NCI-H510A treated with DMSO at 0.1 percent for 48 hours (cell line): ENCODE data around the gene ZHX3.

Experiments
- DNase-seq: peaks from one replicate; lab custom pipeline; 2025; lab: John Stamatoyannopoulos, UW

The ZHX3 gene

DNA sequence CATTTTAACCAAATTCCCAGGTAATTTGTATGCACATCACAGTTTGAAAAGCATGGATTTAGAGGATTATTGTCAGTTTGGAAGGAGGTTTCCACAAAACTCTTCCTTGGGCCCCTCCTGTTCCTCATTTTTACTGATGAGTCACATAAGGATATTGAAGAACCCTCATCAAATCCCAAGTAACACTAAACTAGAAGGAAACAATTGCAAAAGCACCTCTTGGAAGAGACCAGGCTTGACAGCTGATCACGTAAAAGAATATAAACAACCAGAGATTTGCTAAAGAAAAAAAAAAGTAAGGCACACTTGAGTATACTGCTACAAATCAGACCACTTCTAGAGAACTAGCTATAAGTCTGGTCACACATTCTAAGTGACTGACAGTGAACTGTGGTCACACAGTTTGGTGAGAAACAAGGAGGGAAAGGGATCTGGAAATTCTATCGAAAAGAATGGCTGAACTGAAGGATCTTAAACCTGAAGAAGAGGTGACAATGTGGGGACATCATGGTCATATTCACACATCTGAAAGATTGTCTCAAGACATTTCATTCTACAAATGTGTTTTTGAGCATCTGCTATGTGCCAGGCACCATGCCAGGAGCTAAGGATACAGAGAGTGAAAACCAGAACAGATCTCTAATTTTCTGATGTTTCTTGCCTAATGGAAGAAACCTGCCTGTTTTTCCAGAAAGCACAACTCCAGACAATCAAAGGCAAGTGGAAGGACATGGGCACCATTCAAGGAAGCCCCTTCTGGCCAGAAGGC lies 24.1 kb downstream of the ZHX3 start:
- no peak for DNase-seq

DNA sequence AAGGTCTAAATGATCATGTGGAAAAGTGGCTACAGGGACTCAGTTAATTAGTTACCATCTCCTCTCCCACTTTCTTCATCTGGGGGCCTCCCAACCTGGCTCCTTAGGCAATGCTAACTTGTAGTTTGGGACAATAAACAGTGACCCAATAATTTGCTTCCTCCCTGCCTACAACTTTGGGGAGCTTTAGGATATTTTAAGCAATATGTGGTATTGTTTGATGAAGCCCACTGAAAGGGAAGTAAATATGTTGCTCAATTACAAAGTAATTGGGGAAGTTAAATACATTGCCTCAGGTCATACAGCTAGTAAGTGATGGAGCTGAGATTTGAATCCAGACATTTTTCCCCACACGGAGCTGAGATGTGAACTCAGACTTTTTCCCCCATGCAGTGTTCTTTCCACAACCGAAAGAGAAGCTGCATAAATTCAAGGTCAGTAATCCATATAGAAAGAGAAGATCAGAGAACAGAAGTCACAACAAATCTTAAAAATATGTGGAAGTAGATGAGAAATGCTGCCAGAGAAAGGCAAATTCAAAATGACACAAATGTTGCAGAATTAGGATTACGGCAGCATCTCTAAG lies 26.6 kb downstream of the ZHX3 start:
- DNase-seq = no peak

DNA sequence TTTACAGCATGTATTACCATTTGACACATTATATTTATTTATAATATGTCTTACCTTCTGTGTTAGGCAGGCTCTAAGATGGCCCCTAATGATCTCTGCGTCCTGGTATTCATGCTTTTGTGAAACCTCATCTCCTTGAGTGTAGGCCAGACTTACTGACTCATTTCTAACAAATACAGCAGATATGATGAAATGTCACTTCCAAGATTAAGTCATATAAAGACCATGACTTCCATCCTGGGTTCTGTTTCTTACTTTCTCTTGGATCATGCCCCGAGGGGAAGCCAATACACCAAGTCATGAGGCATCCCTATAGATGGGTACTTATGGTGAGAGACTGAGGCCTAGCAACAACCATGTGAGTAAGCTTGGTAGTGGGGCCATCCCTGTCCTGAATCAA lies 30.2 kb downstream of the ZHX3 start:
- no peak for DNase-seq

DNA sequence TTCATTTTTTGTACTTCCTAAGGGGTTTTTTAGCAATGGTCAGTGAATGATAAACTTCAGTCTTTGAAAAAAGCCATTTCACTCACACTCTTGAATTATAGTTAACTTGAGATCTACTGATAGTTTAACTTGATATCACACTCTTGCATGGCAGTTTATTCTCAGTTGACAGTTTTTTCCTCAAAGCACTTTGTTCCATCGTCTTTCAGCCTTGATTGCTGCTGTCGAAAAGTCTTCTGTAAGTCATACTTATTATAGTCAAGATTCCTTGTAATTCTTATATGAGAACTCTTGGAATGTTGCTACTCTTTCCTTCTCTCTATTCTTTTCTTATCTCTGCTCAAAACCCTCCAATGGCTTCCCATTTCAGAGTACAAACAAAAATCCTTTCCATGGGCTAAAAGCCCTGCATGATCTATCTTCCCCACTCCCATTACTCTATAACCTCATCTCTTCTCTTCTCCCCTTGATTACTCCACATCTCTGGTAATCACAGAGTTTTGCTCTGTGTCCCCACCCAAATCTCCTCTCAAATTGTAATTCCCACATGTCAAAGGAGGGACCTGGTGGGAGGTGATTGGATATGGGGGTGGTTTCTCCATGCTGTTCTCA lies 31.2 kb downstream of the ZHX3 start:
- DNase-seq = no peak

DNA sequence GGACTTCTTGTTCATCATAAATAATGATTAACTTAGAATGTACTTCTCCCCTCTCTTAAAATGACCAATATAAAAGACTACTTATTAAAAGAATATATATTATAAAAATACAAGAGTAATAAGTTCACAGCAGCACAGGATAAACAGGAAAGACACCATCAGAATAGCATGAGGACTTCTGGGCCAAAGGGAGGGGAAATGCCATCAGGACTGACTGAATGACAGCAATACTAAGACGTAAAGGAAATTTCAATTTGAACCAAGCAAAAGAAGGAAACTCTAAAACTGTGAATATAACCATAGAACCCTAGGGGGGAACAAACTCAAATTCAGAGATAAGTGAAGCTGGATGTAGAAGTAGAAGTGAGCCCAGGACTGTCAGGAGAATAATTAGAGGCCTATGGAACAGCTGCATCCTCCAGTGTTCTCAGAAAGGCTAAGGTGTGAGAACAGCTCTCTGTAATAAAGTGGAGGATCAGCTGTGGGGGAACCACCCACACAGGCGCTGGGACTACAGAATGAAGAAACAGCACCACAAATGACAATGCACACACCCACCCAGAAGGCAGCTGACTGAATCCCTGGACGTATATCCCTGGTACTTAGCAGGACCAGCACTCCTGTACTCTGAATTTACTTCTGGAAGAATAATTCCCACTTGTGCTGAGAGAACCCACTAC lies 37.8 kb downstream of the ZHX3 start:
- no peak for DNase-seq

DNA sequence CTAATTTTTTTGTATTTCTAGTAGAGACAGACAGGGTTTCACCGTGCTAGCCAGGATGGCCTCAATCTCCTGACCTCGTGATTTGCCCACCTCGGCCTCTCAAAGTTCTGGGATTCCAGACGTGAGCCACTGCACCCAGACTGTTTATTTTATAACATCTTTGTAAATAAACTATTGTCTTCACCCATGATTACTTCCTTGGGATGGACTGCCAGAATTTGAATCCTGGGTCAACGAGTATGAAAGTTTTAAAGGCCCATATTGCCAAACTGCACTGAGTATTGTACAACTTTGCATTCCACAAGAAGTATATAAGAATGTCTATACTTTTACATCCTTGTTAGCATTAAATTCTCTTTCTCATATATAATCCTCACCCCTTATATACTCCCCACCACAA lies 38.6 kb downstream of the ZHX3 start:
- no peak for DNase-seq

DNA sequence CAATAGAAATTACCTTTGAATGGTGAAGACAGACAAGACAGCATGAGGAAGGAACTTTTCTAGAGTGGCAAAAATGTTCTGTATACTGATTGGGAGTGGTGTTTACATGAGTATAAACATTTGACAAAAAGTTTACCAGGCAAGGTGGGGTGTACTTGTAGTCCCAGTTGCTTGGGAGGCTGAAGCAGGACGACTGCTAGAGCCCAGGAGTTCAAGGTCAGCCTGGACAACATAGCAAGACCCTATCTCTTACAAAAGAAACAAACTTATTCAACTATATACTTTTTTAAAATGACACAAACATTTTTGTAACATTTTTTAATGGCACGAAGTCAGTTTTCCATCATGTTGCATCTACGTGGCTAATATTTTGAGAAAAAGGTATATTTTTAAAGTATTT lies 40.5 kb downstream of the ZHX3 start:
- no peak for DNase-seq

DNA sequence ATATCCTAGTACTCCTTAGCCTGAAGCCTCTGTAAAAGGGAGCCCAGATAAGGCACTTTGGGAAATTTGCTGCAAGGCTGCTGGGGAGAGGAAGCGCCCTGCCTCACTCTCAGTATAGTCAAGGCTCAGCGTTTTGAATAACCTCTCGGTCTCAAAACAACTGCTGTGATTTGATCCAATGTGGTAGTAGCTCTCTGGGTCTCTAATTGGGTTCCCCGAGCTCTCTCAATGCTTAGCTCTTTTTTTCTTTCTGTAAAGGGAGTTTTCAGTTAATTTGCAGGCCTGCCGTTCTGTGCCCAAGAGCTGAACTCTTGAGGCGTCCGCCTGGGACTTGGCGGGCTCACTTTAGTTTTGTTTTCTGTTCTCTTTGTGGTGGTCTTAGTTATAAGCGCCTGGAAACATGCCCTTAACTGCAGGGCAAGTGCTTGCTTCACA lies 41.2 kb downstream of the ZHX3 start:
- no peak for DNase-seq

DNA sequence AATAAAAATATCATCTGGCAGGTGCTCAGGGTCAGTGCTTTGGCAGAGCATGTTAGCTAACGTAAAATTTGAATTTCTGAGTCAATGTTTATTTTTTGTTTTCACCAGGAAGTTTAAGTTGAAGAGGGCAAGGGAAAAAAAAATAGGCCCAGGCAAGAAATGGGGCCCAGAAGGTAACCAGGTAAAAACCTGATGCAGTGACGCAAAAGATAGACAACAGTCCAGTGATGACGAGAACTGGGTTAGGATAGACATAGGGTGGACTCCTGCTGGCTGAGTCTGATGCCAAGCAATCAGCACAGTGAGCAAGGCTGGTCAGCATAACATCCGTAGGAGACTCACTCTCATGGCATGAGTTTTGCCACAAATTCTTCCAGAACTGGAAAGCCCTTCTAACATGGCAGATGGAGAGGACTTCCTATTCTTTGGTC lies 42.2 kb downstream of the ZHX3 start:
- DNase-seq = no peak

DNA sequence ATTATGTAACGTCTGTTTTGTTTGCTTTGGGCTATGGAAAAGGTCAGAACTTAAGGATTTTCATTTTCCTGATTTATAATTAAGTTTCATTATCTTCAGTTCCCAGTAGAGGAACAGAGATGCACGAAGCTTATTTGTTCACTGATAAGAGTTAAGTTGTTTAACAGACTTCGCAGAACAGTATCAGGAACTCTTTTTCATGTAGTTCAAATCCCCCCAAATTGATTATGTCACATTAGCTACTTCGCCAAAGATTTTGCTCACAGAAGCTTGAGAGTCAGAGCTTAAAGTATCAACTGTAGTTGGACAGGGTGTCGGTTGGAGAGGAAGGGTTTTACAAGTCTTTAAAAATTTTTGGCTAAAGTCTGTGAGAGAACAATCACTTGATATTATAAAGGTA lies 43.4 kb downstream of the ZHX3 start:
- DNase-seq = no peak

DNA sequence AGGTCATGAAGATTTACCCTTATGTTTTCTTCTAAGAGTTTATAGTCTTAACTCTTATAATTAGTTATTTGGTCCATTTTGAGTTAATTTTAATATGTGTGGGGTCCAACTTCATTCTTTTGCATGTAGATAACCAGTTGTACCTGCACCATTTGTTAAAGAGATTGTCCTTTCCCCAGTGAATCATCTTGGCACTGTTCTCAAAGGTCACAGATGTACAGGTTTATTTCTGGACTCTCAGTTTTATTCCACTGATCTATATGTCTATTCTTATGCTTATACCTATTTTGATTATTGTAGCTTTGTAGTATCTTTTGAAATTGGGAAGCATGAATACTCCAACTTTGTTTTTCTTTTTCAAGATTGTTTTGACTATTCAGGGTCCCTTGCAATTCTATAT lies 44.1 kb downstream of the ZHX3 start:
- DNase-seq = no peak

DNA sequence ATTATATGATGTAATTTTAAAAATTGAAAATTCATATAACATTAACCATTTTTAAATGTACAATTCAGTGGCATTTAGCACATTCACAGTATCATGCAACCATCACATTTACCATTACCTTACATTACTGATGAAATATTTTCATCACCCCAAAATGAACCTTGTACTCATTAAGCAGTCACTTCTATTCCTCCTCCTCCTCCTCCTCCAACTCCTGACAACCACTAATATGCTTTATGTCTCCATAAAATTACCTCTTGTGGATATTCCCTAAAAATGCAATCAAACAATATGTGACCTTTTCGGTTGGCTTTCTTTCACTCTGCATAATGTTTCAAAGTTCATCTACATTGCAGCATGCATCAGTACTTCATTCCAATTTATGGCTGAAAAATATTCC lies 45.2 kb downstream of the ZHX3 start:
- no peak for DNase-seq

DNA sequence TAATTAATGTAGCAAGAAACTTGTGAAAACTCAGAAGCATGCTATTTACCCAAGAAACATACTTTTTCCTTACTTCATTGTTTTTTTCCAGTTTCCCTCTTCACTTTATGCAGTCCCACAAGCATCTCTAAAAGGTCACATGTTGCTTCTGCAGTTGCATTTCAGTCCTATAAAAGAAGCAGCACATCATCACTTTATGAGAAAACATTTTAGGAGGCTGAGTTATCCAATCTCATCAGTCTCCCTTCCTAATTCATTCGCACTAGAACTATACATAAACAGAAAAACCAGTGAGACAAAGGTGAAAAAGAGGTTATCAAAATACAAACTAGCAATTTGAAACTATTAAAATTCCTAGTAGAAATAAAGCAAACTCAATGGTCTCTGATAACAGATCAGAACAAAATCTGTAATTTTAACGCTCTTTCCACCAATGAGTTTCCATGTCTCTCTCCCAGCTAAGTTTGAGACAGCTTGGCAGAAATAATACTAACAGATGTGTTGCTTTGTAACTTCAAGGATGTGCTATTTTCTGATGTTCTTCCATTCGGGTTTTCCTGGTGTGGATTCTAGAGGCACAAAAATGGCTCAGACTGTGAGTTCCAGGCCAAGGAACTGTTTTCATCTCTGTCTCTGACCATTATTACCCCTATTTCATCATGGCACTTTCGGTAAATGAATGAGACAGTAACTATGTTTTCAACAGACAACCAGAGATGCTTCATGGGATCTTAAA lies 48.4 kb downstream of the ZHX3 start:
- no peak for DNase-seq

DNA sequence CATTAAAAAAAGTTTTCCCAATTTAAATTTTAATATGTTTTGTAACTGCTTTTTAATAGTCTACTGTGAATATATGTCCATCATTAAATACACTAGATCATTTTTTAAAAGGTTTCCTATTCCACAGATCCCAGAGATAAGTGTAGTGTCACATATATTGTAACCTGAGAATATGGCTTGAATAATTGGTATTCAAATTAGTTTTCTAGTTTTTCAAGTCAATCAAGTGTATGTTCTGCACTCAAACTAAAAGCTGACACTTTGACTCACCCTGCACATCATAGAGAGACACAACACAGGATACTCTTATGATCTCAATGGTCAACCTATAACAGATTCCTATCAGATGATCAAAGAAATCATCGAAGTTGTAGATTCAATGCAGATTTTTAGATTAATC lies 49.1 kb downstream of the ZHX3 start:
- DNase-seq = peak; percentile 29

DNA sequence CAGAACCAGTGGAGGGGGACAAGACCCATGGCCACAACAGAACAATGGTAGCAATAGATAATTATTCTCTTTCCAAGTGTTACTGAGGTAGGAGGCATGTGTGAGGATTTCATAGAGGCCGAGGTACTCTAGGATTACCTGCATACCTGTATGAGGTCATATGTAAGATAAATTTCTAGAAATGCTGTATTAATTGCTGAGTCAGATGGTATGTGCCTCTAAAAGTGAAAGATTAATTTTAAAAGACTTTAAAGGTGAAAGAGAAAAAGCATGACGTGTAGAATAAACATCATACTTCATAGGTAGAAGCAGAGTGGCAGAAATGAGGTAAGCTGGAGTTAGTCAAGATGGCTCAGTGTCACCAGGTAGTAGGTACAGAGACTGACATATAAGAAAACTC lies 51.6 kb downstream of the ZHX3 start:
- no peak for DNase-seq

DNA sequence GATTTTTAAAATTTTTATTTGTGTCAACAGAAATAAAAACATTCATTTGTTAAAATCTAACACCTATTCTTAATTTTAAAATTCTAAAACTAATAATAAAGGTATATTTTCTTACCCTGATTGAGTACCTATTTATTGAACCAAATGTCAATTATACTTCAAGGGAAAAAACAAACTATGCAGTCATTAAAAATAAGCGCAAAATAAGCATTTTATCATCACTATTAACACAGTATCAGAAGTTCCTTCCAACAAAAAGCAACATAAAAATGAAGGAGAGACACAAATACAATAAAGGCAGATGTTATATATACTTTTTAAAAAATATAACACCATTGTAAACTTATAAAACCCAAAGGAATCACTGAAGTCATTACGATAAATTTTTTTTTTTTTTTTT lies 52.7 kb downstream of the ZHX3 start:
- no peak for DNase-seq

DNA sequence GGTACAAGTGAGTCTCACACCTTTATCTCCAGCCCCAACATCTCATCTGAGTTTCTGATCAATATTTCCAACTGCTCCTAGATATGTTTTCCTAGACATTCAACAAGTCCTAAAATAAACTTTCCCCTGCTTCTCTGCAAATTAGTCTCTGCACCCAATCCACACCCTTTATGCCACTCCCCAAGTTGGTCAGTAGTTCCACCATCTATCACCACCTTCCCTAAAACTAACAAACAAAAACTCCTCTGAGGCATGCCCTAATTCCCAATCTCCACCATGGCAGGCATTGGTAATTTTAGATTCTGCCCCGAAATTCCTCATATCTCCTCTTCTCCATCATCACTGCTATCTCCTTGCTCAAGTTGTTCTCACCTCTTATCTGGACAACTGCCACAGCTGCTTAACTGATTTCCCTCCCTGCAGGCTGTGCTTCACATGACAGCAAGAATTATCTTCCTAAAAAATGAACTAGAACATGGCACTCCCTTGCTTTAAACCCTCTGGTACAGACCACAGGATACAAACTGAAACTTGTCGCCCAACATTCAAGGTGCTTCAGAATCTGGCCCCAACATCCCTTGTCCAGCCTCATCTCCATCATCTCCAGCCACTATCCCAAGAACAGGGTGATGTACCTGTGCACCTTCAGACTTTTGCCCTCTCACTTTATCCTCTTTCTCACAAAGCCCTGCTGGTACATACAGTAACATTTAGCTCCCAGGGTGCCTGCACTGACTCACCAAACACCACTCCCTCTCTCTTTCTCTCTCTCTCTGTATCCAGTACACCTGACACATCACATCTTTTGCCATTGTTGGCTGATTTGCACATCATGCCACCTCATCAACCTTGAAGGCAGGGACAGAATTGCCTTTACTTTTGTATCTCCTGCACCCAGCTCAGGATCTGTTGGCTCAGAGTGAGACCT lies 55.5 kb downstream of the ZHX3 start:
- DNase-seq = no peak

DNA sequence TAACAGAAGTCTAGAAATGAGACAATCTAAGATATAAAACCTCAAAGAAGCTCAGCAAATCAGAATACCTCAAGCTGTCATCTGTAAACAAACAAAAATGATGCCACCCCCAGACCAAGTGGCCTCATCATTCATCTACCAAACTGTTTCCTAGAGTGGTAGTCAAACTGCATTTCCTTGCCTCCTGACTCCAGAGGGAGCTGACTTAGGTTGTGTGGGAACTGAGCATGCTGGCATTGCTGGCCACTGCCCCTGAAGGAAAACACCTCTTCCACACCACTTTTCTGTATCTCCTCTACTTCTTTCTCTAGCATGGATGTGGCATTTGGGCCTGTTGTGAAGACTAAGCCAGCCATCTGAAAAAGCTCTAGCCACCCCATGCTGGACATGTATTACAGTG lies 56.3 kb downstream of the ZHX3 start:
- DNase-seq = no peak

DNA sequence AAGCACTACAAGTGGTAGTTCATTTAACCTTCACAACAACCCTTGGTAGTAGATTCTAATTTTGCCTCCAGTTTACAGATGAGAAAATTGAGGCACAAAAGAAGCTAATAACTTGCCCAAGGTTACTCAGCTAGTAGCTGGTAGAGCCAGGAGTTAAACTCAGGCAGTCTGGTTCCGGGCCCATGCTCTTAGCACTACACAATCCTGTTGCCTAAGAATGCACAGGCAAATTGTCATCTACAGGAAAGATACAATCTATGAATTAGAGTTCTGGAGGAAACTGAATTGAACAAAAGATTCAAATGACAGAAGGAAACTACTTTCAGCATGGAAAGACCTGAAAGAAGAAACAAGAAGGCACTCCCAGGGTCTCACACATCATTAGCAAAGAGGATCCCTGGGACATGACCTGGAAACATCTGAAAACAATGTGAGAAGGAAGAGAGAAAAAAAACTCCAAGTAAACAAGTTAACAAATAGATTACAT lies 56.8 kb downstream of the ZHX3 start:
- DNase-seq = no peak

DNA sequence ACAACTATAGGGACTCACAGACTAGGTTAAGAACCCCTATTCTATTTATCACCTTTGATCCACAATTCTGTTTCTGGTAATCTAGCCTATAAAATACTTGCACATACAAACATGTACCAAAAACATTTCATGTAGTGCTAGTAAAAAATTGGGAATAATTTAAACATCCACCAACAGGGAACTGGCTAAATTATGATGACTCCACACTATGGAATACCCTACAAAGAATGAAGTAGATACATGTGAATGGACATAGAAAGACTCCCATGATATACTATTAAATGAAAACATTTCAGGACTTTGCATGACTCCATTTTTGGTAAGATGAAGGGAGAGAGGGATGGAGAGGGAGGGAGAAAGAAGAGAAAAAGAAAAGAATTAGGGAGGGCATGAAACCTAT lies 58.2 kb downstream of the ZHX3 start:
- no peak for DNase-seq

DNA sequence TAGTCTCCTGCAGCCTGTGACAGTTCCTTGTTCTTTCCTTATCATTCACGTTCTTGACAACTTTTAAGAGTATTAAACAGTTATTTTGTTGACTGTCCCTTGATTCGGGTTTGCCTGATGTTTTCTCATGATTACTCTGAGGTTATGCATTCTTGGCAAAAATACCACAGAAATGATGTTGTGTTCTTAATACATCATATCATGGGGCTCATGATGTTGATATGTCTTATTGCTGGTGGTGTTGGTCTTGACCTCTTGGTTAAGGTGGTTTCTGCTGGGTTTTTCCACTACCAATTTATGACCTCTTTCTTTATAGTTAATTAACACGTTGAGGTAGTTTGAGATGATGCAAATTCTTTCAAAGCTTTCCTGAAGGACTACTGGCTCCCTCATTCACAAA lies 59.1 kb downstream of the ZHX3 start:
- DNase-seq = no peak
